ENCODE results near the gene METTL15.

METTL15 gene

DNA sequence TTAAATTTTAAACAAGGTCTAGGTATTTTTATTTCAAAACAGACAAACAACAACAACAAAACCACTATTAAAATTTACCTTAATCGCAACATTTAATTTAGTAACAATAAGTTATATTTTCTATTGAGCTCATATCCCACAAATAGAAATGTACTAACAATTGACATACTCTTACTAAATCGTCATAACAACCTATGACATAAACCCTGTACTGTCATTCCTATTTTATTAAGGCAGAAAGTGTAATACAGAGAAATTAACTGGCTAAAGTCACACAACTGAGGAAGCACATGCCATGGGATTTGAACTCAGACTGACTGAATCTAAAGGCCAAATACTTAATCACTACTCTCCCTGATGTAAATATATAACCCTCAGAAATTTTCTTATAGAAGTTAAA is 3.2 kb upstream of the METTL15 start:
- H3K4me3 ChIP-seq (ENCODE audit: low read depth, low read length): no peak overlapping the region
- no peak for TF ChIP-seq CTCF (IDR thresholded peaks at IDR 0.05; ENCODE audit: low read depth, low read length)

DNA sequence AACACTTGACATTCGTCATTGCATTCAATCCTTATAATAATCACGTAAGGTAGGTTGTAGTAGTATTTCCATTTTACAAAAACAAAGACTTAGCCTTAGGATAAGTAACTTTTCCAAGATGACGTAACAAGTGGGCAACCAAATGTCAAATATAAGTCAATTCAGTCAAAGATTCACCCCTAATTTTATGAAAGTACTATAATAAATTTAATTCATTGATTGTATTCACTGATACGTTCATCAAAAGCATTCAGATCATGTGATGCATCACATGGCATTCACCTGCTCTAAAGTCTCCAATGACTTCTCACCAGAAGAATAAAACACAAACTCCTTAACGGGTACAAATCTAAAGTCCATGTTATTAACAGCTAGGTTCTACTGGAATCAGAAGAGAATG is 2.3 kb upstream of the METTL15 start:
- H3K4me3 ChIP-seq (ENCODE audit: low read depth, low read length): peak overlapping the region; percentile 89
- no peak for TF ChIP-seq CTCF (IDR thresholded peaks at IDR 0.05; ENCODE audit: low read depth, low read length)

DNA sequence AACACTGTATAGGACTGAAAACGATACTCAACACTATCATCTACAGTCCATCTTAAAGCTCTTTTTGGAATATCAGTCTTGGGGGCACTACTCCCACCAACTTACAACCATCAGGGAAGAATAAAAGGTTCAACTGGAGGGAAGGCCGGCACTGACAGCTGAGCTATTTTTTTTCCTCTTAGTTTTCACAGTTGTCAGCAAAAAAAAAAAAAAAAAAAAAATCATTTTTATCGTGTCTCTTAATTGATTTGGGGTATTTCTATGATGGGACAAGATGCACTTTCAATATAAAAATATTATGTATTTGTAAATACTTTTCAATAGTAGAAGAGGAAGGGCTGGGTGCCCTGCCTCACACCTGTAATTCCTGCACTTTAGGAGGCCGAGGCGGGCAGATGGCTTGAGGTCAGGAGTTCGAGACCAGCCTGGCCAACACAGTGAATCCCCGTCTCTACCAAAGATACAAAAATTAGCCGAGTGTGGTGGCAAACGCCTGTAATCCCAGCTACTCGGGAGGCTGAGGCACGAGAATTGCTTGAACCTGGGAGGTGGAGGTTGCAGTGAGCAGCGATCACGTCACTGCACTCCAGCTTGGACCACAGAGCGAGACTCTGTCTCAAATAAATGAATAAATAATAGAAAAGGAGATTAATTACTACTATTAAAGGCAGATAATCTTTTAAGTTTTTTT is 1.7 kb upstream of the METTL15 start:
- H3K4me3 ChIP-seq (ENCODE audit: low read depth, low read length): peak overlapping the region; percentile 89
- TF ChIP-seq CTCF (IDR thresholded peaks at IDR 0.05; ENCODE audit: low read depth, low read length): no peak

GRCh38 chr11:28107191-28107749 is 918 bp upstream of the METTL15 start:
- H3K4me3 ChIP-seq (ENCODE audit: low read depth, low read length): peak overlapping the region; percentile 89
- no peak for TF ChIP-seq CTCF (IDR thresholded peaks at IDR 0.05; ENCODE audit: low read depth, low read length)

- H3K4me3 ChIP-seq (ENCODE audit: low read depth, low read length): peak overlapping the region; percentile 89; the same call in 1 of the 2 replicates
Observed at GRCh38 chr11:28108958-28109357, 770 bp downstream of the METTL15 start.

GRCh38 chr11:28110108-28110820 is 2.1 kb downstream of the METTL15 start:
- TF ChIP-seq CTCF (IDR thresholded peaks at IDR 0.05; ENCODE audit: low read depth, low read length): no peak
- peak overlapping the region; percentile 73 for H3K4me3 ChIP-seq (ENCODE audit: low read depth, low read length)

More at GRCh38 chr11:28108958-28109357, 770 bp downstream of the METTL15 start:
- TF ChIP-seq CTCF (IDR thresholded peaks at IDR 0.05; ENCODE audit: low read depth, low read length): no peak

- no peak for TF ChIP-seq CTCF (IDR thresholded peaks at IDR 0.05; ENCODE audit: low read depth, low read length)
- H3K4me3 ChIP-seq (ENCODE audit: low read depth, low read length): peak overlapping the region; percentile 73
Observed at GRCh38 chr11:28110821-28111200, 2.6 kb downstream of the METTL15 start.

All from WI38 (cell line).